ENCODE results near the gene DTNB. TPM values are rescaled to one million over a fixed set of nuclear protein-coding genes. Genes with fewer than 3 reads are reported as not detected.

The DTNB gene
- total and polyA plus RNA-seq, 10 of the 15 experiments (the other 5 are each of a cell fraction or from before 2014, with no cell fraction given) = 4.5 to 30.6 (median 11.9) TPM

GRCh38 chr2:25402477-25402876, 270.9 kb downstream of the DTNB start:
- FAIRE-seq = peak; percentile 65
- Histone ChIP-seq H3K79me2 (ENCODE audit: control insufficient read depth, insufficient read depth, low read length) (peaks cover 28% of the 10 kb centered on the region), H3K36me3 (ENCODE audit: control insufficient read depth in 2 of 2, insufficient read depth in 2 of 2, low read length in 1 of 2) (no peaks in the 10 kb centered on the region), H4K20me1 (ENCODE audit: control insufficient read depth, insufficient read depth) (no peaks in the 10 kb centered on the region), H3K27ac (ENCODE audit: control insufficient read depth, insufficient read depth) (peak overlapping the region; percentile 97), H3K4me3 (peak overlapping the region; percentile 35; the same call in 1 of the 2 replicates), H3K4me2 (ENCODE audit: control insufficient read depth, insufficient read depth) (peak overlapping the region; percentile 98), H3K27me3 (replicated peaks in 1 of 2; ENCODE audit: control insufficient read depth in 2 of 2, insufficient read depth in 2 of 2, low read length in 1 of 2) (no peaks in the 10 kb centered on the region), H3K4me1 (ENCODE audit: control insufficient read depth, insufficient read depth, low read length) (peaks cover 58% of the 10 kb centered on the region), H2AFZ (ENCODE audit: control insufficient read depth, low read depth, low read length) (no peak overlapping the region; the same call in 1 of the 2 replicates), H3K9me3 (replicated peaks; ENCODE audit: control insufficient read depth, insufficient read depth, low read length) (no peaks in the 10 kb centered on the region), H3K9ac (ENCODE audit: control insufficient read depth, insufficient read depth, low read length) (peak overlapping the region; percentile 59)
- peak; percentile 57 for ATAC-seq
- no peak for DNase-seq (ENCODE audit: low read depth, low spot score)
- intact Hi-C loops (cut with micrococcal nuclease; ENCODE audit: unreplicated experiment) (loop anchor here (1.0 to 2.0 kb wide), 2 partner anchors 26 to 101 kb away; no protein-coding TSS in a partner anchor), in situ Hi-C loops (cut with MboI) (no loop called here)
- ChIA-PET CTCF (interaction anchor here (0.6 to 9.9 kb wide), 9 partner anchors 8 to 121 kb away, joined by 3 to 105 read pairs (median 4); no protein-coding TSS in a partner anchor), POLR2A (interaction anchor here (0.9 to 11.6 kb wide), 13 partner anchors 8 to 164 kb away, joined by 3 to 192 read pairs (median 8); no protein-coding TSS in a partner anchor), RAD21 (ENCODE audit: unreplicated experiment) (interaction anchor here (0.6 to 9.4 kb wide), 11 partner anchors 10 to 160 kb away, joined by 3 to 189 read pairs (median 7); no protein-coding TSS in a partner anchor), SMC1A (ENCODE audit: uncharacterized antibody, unreplicated experiment) (interaction anchor here (1.0 to 12.9 kb wide), 13 partner anchors 8 to 156 kb away, joined by 3 to 245 read pairs (median 5); no protein-coding TSS in a partner anchor)
- no TSS peak for BruUV-seq (replicated peaks)
- WGBS (ENCODE audit: insufficient coverage, insufficient replicate concordance, low lambda C conversion rate, missing lambda C conversion rate) = 0% methylated on average over 3 of the region's 3 CpGs
- 0 out of 2 replicates have a peak, but pooled peaks have one; percentile 40 for TF ChIP-seq MXI1 (IDR thresholded peaks at IDR 0.05; ENCODE audit: low read depth, low read length)
- peak; percentile 51; the same call in 1 of the 2 replicates for TF ChIP-seq SMAD5 (IDR thresholded peaks at IDR 0.05; ENCODE audit: low read depth)
- TF ChIP-seq NFIC (IDR thresholded peaks at IDR 0.05; ENCODE audit: low read depth, low read length) = peak; percentile 67; the same call in 1 of the 2 replicates
- TF ChIP-seq IRF4 (IDR thresholded peaks at IDR 0.05; ENCODE audit: low read depth, low read length) = peak; percentile 24; the same call in 1 of the 2 replicates
- peak; percentile 46; the same call in 1 of the 2 replicates for TF ChIP-seq TBL1XR1 (IDR thresholded peaks at IDR 0.05; ENCODE audit: low read depth, low read length)
- TF ChIP-seq HDAC2 (IDR thresholded peaks at IDR 0.05) = no peak
- no peak for TF ChIP-seq SMARCA5 (IDR thresholded peaks at IDR 0.05)
- TF ChIP-seq TCF3 (IDR thresholded peaks at IDR 0.05; ENCODE audit: borderline replicate concordance, insufficient read depth, low read depth, low read length) = peak; percentile 84
- TF ChIP-seq ZSCAN29 (IDR thresholded peaks at IDR 0.05) = no peak
- TF ChIP-seq BRCA1 (IDR thresholded peaks at IDR 0.05; ENCODE audit: low read depth, low read length) = no peak
- TF ChIP-seq POLR2A (IDR thresholded peaks at IDR 0.05; ENCODE audit: low read depth, low read length) = peak; percentile 32; the same call in 1 of the 2 replicates
- TF ChIP-seq SUZ12 (IDR thresholded peaks at IDR 0.05; ENCODE audit: unreplicated experiment) = no peak
- TF ChIP-seq REST (IDR thresholded peaks at IDR 0.05; ENCODE audit: low read depth, low read length) = no peak
- no peak for TF ChIP-seq BMI1 (IDR thresholded peaks at IDR 0.05; ENCODE audit: borderline replicate concordance)
- no peak for TF ChIP-seq ASH2L (IDR thresholded peaks at IDR 0.05; ENCODE audit: borderline replicate concordance, low read depth)
- peak; percentile 75 for TF ChIP-seq TCF12 (IDR thresholded peaks at IDR 0.05; ENCODE audit: low read depth, low read length)
- peak; percentile 78 for TF ChIP-seq CREM (IDR thresholded peaks at IDR 0.05; ENCODE audit: low read depth)
- no peak for TF ChIP-seq ATF3 (IDR thresholded peaks at IDR 0.05; ENCODE audit: borderline replicate concordance, extremely low read depth, low read depth, low read length)
- peak; percentile 41; the same call in 1 of the 2 replicates for TF ChIP-seq FOXM1 (IDR thresholded peaks at IDR 0.05; ENCODE audit: low read depth, low read length)
- TF ChIP-seq HDAC6 (IDR thresholded peaks at IDR 0.05; ENCODE audit: unreplicated experiment) = no peak
- TF ChIP-seq DPF2 (IDR thresholded peaks at IDR 0.05) = peak; percentile 40; the same call in 1 of the 2 replicates
- peak; percentile 30 for TF ChIP-seq MTA2 (IDR thresholded peaks at IDR 0.05; ENCODE audit: low read depth)
- peak; percentile 76 for TF ChIP-seq MEF2B (IDR thresholded peaks at IDR 0.05; ENCODE audit: partially characterized antibody, poor library complexity, severe bottlenecking)

Measured in GM12878 (cell line).